ENCODE results near the gene CDC45.
"Not testable (repeated sequence)": the region's sequence is repeated elsewhere in the genome, so short reads cannot be mapped to it uniquely, and the experiment has no call there.

Gene CDC45

DNA sequence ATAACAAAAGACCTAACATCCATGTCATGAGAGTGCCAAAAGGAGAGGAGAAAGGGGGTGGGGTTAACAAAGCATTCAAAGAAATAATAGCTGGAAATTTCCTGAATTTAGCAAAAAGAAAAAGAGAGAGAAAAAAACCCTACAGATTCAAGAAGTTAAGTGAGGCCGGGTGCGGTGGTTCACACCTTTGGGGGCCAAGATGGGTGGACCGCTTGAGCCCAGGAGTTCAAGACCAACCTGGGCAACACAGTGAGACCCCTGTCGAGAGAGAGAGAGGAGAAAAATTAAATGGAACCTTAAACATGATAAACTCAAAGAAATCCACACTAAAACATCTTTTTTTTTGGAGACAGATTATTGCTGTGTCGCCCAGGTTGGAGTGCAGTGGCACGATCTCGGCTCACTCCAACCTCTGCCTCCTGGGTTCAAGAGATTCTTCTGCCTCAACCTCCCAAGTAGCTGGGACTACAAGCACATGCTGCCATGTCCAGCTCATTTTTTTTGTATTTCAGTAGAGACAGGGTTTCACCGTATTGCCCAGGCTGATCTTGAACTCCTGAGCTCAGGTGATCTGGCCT lies 53.4 kb downstream of the CDC45 start:
- DNase-seq: no peak

DNA sequence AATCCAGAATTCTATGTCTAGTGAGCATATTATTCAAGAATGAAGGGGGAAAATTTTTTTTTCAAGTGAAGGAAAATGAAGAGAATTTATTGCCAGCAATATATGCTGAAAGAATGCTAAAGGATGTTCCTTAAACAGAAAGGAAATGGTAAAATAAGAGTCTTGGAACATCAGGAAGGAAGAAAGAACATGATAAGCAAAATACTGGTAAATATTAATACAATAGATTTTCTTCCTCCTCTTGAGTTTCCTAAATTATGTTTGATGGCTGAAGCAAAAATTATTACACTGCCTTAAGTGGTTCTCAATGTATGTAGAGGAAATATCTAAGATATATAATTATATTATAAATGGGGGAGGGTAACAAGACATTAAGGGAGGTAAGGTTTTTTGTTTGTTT lies 54.1 kb downstream of the CDC45 start:
- DNase-seq: no peak

DNA sequence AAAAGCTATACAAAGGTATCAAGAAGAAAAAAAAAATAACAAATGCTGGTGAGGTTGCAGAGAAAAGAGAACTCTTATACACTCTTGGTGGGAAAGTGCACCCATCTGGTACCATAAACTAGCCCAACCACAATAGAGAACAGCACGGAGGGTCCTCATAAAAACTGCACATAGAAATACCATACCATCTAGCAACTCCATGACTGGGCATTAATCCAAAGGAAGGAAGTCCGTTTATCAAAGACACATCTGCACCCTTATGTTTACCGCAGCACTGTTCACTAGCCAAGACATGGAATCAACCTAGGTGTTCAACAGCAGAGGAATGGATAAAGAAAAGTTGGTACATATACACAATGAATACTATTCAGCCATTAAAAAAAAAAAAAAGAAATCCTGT lies 55.3 kb downstream of the CDC45 start:
- DNase-seq: no peak

DNA sequence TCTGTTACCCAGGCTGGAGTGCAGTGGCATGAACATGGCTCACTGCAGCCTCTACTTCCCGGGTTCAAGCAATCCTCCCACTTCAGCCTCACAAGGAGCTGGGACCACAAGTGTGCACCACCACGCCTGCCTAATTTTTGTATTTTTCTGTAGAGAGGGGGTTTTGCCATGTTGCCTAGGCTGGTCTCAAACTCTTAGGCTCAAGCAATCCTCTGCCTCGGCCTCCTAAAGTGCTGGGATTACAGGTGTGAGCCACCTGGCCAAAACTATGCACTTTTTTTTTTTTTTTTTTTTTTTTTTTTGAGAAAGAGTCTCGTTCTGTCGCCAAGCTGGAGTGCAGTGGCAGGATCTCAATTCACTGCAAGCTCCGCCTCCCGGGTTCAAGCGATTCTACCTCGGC lies 56.8 kb downstream of the CDC45 start:
- DNase-seq: no peak

DNA sequence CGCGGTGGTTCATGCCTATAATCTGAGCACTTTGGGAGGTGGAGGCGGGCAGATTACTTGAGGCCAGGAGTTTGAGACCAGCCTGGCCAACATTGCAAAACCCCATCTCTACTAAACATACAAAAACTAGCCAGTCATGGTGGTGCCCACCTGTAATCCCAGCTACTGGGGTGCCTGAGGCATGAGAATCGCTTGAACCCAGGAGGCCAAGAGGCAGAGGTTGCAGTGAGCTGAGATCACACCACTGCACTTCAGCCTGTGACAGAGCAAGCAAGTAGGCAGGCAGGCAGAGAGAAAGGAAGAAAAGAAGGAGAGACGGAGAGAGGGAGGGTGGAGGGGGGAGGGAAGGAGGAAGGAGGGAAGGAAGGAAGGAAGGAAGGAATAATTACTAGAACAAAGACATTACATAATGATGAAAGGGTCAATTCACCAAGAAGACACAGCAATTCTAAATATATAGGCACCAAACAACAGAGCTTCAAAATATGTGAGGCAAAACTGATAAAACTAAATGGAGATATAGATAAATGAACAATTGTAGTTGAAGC lies 58.3 kb downstream of the CDC45 start:
- DNase-seq: no peak

DNA sequence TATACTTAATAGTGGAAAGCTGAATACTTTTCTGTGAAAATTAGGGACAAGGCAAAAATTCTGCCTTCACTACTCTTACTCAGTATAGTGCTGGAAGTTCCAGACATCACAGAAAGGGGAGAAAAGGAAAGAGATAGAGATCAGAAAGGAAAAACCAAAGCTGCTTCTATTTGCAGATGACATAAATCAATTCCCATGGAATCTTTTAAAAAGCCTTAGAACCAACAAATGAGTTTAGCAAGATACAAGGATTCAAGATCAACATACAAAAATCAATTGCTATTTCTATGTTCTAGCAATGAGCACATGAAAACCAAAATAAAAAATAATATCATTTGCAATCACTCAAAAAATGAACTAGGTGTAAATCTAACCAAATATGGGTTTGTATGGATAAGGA lies 60.7 kb downstream of the CDC45 start:
- no peak for DNase-seq

DNA sequence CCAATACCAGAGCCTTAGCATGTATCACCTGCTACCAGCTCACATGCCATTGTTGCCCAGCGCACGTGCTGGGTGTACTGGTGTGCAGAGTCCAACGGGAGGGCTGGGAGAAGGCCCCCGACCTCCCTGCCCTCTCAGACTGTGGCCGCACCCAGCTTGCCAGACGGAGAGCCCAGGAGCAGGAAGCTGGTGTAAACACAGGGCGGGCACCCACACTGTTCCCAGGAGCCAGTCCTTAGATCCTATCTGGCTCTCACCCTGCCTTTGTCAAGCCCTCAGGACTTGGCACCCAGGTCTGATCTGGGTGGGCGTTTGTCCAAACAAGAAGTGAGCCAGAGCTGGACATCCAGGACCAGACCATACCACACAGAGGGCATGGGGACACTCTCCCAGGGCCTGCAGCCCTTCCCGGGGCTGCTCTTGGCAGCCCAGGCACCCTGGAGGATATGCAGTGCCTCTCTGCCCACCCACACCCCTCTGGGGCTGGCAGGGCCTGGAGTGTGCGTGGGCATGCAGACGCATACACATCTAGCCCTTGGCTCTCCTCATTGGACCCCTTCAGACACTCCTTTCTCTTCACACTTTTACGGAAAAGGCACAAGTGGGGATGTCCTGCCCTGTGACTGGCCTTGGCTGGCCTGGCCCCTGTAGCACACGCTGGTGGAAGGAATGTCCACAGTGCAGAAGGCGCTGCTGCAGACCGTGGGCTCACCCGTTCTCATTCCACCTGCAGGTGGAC lies 64.4 kb downstream of the CDC45 start:
- DNase-seq: no peak

DNA sequence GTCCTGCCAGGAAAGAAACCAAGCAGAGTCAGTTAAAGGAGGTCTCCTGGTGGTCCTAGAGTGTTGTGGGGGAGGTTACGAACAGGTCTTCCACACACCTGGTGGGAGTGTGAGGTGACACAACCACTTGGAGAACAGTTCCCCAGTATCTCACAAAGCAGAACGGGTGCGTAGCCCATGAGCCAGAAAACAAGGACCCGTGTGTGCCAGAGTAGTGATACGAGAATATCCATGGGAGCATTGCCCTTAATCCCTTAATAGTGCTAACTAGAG lies 66.2 kb downstream of the CDC45 start:
- no peak for DNase-seq

DNA sequence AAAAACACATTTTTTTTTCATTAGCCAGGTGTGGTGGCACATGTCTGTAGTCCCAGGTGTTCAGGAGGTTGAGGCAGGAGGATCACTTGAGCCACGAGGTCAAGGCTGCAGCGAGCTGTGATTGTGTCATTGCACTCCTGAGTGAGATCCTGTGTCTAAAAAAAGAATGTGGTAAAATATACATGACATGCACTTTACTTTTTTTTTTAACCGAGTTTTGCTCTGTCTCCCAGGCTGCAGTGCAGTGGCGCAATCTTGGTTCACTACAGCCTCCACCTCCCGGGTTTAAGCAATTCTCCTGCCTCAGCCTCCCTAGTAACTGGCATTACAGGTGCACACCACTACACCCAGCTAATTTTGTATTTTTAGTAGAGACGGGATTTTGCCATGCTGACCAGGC lies 67.0 kb downstream of the CDC45 start:
- no peak for DNase-seq

DNA sequence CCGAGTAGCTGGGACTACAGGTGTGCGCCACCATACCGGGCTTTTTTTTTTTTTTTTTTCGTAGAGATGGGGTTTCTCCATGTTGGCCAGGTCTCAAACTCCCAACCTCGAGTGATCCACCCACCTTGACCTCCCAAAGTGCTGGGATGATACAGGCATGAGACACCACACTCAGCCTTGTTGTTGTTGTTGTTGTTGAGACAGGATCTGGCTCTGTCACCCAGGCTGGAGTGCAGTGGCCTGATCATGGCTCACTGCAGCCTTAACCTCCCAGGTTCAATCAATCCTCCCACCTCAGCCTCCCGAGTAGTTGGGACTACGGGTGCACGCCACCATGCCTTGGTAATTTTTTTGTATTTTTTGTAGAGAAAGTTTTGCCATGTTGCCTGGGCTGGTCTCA lies 67.9 kb downstream of the CDC45 start:
- DNase-seq: no peak

DNA sequence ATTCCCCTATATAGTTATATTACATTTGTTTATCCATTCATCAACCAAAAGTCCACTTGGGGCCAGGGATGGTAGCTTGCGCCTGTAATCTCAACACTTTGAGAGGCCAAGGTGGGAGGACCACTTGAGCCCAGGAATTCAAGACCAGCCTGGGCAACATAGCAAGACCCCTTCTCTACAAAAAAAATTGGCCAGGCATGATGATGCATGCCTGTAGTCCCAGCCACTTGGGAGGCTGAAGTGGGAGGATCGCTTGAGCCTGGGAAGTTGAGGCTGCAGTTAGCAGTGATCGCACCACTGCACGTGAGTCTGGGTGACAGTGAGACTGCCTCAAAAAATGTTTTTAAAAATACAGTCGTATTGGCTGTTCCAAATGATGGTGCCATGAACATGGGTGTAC lies 68.7 kb downstream of the CDC45 start:
- not testable (repeated sequence) for DNase-seq

DNA sequence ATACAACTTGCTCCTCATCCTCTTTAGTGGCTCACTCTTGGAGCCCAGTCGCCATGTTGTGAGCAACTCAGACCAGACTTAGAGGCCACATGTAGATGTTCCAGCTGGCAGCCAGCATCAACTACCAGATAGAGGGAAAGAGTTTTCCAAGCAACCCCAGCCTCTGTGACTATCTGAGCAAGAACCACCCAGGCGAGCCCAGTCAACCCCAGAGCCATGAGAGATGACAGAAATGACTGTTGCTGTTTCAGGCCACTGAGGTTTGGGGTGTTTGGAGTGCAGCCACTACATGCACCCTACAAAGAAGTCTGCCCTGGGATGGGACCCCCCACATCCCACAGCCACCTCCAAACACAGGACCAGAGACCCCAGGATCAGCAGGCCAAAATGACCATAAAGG lies 69.2 kb downstream of the CDC45 start:
- no peak for DNase-seq

DNA sequence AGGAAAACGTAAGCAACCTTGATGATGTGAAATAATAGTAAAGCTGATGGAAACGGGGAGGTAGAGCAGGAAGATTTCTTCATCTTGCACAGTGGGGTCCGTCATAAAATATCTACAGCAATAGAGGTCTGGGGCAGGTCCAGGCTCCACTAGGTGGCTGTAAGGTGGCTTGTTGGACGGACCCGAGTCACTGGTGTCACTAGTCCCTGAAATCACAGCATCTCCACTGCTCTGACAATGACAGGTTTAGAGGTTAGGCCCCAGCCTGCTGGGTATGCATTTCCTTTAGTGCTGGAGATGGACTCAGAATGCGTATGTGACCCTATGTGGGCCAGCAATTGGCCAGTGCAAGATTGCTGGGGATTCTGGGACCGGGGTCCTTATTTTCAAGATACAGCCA lies 69.7 kb downstream of the CDC45 start:
- DNase-seq: no peak

DNA sequence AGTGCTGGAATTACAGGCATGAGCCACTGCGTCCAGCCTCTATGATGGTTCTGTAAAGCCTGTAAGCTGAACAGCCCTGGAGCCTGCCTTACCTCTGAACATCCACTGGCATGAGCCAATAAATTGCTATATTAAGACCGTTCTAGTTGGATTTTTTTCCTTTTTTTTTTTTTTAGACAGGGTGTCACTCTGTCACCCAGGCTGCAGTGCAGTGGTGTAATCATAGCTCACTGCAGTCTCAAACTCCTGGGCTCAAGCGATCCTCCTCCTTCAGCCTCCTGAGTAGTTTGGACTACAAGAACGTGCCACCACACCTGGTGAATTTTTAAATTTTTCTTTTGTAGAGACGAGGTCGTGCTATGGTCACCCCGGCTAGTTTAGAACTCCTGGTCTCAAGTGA lies 70.7 kb downstream of the CDC45 start:
- DNase-seq: no peak

DNA sequence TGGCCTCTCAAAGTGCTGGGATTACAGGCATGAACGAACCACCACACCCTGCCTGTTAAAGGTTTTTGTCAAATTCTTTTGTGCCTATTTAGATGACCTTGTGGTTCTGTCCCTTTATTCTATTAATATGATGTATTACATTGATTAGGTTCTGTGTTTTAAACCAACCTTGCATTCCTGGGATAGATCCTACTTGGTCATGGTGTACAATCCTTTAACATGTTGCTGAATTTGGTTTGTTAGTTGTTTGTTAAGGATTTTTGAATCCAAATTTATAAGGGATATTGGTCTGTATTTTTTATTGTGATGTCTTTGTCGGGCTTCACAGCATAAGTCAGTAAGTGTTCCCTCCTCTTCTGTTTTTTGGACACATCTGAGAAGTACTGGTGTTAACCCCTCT lies 73.5 kb downstream of the CDC45 start:
- no peak for DNase-seq

DNA sequence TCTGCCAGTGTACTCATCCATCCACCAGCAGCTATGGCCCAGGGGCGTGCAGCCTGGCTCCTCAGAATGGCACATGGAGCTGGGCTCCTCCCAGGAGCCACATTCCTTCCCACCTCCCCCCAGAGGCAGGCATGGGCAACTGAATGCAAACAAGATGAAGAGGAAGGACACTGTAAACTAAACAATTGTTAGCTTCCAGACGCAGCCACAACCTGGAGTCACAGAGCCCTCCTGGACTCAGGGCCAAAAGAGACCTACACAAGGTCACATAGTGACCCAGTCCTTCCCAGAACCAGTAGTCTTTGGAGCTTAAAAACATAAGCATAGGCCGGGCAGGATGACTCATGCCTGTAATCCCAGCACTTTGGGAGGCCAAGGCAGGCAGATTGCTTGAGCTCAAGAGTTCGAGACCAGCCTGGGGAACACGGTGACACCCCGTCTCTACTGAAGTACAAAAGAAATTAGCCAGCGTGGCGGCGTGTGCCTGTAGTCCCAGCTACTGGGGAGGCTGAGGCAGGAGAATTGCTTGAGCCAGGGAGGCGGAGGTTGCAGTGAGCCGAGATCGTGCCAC lies 75.2 kb downstream of the CDC45 start:
- DNase-seq: no peak

DNA sequence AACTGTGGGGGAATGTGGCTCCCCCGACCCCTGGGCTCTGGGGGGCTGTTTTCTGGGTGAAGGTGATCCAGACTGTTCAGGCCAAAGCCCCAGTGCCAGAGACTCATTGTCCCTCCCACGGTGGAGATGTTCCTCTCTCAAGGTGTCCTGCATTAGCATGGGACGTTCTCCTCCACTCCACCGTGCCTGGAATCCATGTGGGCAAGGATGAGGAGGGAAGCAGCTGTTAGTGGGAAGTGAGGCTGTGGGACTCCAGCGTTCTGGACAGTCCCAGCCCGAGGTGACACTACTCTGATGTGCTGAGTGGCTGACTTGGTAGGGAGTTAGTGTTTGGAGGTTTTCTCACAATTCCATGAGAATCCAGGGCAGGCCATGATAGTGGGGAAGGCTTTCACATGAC lies 75.9 kb downstream of the CDC45 start:
- no peak for DNase-seq

DNA sequence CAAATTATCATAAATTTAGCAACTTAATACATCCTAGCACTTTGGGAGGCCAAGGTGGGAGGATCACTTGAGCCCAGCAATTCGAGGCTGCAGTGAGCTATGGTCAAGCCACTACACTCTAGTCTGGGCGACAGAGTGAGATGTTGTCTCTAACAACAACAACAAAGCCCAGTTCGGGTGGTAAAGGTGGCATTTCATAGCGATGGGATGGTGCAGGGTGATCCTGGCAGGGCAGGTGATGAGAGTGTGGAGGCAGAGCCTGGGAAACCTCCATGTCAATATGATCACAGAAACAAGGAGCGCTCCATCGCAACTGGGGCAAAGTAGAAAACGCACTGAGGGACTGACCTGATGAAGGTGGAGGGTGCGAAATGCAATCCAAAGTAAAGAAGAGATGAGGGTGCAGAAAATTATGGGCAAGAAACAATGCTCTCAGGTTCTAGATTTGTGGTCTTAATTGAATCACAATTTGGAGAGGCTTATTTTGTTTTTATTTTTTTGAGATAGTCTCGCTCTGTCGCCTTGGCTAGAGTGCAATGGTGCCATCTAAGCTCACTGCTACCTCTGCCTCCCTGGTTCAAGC lies 77.3 kb downstream of the CDC45 start:
- no peak for DNase-seq

DNA sequence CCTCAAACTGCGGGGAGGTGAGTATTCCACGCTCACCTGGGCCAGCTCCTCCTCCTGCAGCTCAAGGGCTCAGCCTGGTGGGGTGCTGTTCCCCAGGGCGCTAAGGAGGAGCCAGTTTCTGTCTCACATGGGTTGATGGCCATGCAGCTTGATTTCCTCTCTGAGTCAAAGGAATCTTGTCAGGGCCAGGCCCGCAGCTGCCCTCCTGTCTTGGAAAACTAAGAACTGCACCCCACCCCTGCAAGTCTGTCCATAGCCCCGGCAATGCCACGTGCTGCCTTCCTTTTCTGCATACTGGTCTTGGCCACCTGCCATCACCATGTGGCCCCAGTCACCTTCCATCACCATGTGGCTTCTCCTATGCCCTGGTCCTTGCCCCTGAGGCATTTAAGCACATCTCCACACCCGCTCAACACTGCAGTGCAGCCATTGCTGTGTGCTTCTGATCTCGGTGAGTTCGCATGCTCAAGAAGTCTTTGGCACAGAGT lies 79.6 kb downstream of the CDC45 start:
- DNase-seq: no peak

DNA sequence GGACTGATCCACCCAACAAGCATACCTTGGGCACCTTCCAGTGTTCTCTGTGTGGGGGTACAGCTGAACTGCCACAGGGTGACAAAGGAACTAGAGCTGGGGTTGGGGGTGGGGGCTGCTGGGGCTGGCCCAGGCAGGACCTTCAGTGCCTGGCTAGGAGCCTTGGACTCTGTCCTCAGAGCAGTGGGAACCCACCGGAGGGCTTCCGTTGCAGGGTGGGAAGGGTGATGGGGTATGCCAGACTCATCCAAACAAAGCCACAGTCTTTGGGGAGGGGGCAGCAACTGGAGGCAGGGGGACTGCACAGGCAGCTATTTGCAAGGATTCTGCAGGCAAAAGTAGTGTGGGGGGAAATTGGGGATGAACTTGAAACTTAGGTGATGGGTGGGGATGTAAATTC lies 80.2 kb downstream of the CDC45 start:
- no peak for DNase-seq

DNA sequence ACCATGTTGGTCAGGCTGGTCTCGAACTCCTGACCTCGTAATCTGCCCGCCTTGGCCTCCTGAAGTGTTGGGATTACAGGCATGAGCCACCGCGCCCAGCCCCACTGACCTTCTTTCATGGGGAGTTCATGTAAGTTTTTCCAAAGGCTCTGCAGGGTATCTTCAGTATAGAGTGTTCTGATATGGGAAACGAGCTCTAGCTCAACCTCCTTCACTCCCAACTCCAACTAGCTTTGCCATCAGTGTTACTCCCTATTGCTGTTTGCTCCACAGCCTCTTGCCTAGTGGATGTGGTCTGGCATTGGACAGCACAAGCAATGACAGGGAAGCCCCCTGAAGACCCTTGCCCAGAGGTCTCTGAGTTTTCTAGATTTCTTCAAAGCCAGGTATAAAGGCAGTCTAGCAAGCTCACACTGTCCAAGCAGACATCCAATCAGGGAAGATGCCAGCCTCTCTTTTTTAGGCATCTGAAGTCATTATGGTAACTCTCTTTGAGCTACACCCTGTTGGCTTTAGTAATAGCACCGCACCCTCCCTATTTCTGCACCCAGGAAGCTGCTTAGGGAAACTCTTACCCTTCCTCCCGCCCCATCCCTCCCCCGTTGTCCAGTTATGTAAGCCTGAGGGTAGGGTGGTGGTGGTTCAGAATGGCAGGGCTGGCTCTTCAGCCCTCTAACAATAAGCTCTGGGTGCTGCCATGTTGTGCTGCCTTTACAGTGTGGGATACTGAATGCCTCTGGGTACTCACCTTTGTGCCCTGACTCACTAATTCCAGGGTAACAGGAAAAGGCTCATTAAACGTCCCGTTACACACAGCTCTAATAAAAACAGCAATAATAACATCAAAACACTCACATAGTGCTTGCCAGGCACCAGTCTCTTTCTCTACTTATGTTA lies 85.9 kb downstream of the CDC45 start:
- no peak for DNase-seq

DNA sequence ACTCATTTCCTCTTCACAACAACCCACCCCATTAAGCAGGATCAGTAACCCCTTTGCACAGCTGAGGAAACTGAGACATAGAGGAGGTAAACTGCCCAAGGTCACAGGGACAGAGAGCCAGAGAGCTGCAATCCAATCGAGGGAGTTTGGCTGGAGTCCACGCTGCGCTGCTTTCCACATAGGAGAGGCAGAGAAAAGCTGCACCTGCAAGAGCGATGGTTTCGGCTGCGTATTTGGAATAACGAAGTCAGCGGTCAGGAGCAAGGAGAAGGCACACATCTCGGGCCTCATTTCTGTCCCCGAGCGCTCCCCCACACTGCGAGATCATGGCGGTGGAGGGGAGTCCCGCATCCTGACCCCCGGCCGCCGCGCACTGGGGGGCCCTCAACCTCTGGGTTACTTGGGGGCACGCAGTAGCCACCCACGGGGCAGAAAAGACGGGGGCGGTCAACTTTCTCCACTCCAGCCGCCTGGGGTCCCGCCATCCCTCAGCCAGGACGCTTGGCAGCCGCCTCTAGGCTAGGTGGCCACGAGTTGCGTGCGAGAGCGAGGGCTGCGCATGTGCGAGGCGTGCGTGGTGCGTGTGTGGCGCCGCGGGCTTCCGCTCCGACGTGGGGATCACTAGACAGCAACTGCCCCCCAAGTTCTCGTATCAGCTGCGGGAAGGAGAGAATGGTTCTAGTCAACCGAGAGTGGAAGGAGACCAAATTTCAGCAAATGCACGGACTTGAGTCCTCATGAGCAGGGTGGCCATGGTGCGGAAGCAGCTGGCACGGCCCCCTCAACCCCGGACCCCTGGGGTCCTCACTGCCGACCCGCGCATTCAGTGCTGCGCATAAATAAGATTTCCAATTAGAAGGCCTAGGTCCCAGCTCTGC lies 86.8 kb downstream of the CDC45 start:
- no peak for DNase-seq

Measured in NCI-H774 (cell line).